Occipital lobe (tissue), 2 donors: ENCODE data around the gene ANKRD33. TPM values are rescaled to one million over a fixed set of nuclear protein-coding genes. Genes with fewer than 3 reads are reported as not detected.

Experiments used
- DNase-seq: peaks from one replicate; lab custom pipeline; 2025; lab: John Stamatoyannopoulos, UW
- total RNA-seq: library from RNA; depleted of rRNA; stranded (reverse); fragments of >200 nt; gene quantifications from one replicate; pipeline ENCODE4 v1.2.3, GENCODE V29; 2014

The ANKRD33 gene
- total RNA-seq, 1 donor from 2014 or later: not detected

DNA sequence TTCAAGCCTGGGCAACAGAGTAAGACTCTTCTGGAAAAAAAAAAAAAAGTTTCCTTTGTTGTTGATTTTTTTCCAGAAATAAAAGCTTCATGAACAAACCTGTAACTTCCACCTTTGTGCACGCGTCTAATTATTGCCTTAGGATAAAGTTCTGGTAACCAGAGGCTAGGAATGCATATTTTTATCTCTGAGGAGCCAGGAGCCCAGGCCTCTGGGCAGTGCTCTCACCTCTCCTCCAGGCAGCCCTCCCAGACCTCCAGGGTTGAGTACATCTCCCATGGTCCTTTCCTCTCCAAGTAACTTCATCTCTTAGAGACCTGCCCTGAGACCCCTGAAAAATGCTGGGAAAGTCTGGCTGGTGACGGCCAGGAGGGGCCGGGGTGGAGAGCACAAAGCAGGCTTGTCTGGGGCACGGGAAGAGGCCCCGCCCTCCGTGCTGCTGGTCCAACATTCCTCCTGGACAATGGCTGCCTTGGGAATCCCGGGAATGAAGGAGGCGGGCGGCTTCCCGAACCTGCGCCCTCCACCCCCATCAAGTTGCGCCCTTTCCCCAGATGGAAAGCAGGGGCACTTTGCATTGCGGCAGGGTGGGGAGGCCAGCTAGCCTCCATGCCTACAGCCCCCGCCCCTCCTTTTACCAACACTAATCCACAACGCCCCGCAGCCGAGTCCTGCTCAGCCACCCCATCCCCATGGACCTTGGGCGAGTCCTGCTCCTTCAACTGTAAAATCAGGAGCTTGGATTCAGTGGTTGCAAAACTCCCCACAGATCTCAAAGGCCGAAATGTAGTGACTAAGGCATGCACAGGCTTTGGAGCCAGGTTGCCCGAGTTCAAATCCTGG is 32.1 kb upstream of the ANKRD33 start:
- DNase-seq: no peak

DNA sequence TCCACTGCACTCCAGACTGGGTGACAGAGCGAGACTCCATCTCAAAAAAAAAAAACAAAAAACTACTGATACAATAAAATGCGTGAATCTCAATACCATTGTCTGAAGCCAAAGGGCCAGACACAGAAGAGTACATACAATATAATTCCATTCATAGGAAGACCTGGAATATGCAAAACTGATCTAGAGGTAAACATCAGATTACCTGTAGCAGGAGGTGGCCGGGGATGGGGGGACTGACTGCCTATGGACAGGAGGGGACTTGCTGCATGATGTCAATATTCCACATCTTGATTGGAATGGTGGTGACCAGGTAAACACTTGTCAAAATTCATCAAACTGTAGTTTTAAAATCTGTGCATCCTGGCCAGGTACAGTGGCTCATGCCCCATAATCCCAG is 26.9 kb upstream of the ANKRD33 start:
- no peak for DNase-seq

DNA sequence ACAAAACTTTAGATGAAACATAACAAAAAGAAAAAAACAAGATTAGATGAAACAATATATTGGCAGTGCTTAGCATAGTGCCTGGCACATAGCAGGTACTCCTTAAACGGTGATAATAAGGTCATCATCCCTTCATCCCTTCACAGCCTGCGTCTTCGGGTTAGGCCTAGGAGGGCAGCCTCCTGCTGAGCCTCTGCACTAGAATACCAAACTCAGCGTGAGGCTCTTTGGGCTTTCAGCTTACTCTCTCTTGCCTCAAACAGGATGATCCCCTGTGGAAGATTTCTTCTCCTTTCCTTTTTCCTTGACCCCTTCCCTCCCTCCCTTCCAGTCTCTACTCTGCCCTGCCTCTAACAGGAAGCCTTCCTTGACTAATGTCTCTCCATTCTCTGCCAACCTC is 25.0 kb upstream of the ANKRD33 start:
- no peak for DNase-seq

DNA sequence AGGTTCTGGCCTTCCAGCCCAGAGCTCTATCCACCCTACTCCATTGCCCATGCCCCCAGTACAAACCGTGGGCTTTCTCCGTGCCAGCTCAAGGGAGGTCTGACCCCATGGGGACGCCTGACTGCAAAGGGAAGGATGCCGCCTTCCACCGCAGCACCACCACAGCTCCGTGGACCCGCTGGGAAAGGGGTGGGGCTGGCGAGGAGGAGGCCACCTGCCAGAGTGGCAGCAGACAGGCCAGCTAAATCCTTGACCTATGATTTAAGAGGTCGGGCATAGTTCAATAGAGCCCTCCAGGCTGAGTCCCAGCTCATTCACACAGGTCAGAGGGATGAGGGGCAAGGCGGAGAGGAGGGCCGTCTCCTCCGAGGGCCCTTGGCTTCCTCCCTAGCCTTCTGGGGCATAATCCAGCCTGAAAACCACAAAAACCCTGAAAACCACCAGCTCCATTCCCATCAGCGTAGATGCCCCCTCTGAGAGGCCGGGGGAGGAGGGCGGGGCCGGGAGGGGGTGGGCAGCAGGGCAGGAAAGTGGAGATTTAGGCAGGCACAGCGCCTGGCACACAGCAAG is 24.5 kb upstream of the ANKRD33 start:
- DNase-seq: no peak

DNA sequence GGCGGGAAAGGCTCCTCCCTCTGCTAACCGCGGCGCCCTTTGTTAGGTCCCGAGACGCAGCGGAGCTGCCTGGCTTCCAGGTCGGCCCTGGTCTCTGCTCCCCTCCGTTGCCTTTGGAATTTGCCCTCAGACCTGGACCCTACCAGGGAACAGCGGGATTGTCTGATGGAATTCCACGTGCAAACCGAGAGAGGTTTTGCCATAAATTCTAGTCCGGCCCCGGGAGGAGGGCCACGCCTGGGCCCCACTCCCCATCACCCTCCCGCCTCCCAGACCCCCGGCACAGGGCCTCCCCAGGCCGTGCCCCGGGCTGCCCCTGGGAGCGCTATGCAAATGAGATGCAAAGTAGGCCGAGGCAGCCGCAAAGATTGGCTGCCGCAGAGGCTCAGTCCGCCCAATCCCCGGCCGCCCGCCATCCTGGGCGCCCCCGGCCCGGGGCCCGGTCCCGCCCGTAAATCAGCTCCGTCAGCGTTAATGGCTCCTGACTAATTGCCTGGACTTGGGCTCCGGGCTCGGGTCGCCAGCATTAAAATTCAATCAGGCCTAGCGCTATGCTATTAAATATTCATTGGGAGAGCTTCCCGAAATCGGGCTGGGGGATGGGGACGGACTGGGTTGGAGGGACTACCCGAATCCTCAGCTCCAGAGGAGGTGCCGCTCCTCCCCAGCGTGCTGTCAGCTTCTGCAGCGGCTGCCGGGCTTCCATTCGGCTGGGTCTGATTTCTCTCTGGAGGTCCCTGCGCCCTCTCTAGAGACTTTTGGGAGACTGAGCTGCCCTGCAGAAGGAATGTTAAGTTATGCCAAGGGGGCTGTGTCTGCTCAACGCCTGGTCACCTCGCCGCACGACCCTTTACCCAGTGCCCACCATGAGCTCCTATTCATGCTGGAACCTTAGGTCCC is 23.7 kb upstream of the ANKRD33 start:
- DNase-seq: peak; percentile 30

DNA sequence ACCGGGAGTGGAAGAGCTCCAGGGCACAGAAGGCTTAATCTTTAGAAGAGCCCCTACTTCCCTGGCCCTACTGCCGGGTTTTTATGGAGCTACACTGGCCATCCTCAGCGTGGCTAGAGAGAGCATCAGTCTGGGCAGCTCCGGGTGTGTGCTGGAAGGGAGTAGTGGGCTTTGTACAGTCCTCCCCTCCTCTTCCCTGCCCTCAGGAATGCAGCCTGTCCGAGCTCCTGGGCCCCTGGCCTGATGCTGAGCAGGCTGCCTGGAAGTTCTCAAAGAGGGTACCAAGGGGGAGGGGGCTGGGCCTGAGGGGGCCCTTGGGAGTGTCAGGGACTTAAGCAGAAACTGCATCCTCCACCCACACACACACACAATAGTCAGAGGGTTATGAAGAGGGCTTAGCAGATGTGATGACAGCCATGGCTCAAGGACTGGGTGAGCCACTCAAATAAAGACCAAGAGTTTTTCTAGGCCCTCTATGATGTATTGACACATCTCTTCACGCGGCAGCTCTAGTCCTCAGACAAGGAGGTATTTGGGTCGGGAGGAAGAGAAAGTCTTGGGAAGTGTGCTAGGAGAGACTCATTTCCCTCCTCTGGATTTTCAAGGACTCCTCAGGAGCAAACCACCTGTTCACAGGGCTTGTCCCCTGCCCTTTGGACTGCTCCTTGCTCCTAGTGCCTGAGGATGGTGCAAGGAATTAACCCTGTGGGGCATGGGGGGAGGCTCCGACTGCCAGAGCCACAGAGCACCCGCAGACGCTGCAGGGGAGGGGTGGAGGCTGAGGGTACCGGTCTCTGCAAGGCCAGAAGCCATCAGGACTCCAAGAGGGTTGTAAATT is 22.9 kb upstream of the ANKRD33 start:
- no peak for DNase-seq

DNA sequence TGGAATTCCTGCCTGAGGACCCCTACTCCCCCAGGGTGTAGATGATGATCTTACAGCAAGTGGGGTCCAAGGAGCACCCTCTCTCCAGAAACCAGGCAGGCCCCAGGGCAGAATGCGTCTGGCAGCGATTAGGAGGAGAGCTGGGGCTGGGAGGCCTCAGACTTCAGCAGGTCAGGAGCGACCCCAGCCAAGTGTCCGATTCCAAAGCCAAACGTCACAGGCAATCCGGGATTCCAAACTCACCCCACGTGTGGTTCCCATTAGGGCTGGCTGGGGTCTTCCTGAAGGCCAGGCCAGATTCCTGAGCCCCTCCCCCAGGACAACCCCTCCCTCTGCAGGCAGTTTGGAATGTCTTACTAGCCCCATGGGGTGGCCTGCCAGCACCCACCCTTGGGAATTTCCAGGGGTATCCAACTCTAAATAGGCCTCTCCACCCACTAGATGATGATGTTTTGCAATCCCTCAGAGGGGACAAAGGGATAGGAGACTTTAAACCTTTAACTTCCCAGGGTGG is 22.1 kb upstream of the ANKRD33 start:
- DNase-seq: no peak

DNA sequence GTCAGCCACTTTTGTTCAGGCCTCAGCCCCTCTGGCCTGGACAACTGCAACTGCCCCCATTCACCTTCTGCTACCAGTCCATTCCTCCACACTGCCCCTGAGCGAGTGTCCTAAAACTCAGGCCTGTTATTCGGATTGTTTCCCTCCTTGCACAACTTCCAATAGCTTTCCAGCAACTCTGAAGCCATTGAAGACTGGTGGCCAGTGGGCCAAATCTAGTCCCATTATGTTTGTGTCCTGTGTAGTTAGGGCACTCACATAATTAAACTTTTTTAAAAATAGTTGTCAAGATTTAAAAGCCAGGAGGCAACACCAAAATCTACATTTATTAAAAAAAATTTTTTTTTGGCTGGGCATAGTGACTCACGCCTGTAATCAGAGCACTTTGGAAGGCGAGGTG is 21.6 kb upstream of the ANKRD33 start:
- DNase-seq: no peak

DNA sequence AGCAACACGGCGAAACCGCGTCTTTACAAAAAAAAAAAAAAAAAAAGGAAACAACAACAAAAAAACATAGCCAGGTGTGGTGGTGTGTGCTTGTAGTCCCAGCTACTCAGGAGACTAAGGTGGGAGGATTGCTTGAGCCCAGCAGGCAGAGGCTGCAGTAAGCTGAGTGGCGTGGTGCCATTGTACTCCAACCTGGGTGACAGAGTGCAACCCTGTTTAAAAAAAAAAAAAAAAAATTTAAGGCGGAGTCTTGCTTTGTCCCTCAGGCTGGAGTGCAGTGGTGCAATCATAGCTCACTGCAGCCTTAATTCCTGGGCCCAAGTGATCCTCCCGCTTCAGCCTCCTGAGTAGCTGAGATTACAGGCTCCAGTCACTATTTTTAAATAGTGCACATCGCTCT is 21.1 kb upstream of the ANKRD33 start:
- no peak for DNase-seq

DNA sequence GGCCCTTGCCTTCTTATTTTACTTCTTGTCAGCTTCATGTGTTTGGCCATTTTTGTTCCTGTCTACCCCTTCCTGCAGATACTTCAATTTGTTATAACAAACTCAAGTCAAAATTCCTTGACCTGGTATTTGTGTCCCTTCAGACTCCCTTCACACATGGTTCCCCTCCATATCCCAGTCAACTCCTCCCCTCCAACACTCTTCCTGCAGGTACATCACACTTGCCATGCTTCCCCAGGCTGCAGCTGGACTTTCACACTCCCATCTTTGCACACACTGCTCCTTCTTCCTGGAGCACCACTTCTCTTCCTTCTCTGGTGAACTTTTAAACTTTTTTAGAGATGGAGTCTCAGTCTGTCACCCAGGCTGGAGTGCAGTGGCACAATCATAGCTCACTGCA is 20.5 kb upstream of the ANKRD33 start:
- no peak for DNase-seq

DNA sequence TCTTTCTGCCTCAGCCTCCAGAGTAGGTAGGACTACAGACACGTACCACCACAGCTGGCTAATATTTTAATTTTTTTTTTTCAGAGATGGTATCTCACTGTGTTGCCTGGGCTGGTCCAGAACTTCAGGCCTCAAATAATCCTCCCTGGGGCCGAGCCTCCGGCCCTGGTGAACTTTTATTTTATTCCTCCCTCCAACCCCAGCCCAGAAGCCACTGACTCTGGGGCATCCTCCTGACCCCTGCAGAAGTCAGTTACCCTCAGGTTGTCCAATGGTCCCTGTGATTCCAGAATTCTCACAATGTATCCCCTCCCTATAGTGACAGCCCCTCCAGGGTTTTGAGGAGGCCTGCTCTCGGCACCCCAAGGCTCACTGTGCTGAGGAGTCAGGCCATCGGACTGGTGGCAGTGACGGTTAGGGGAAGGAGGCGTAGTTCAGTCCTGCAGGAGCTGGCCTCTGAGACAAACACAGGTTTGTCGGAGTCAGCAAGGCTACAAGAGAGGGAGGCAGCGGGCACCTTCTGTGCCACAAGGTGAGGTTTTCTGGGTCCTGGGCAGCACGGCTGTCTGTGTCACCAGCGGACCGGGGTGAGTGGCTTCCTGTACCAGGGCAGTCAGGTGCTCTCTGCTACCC is 20.0 kb upstream of the ANKRD33 start:
- no peak for DNase-seq

DNA sequence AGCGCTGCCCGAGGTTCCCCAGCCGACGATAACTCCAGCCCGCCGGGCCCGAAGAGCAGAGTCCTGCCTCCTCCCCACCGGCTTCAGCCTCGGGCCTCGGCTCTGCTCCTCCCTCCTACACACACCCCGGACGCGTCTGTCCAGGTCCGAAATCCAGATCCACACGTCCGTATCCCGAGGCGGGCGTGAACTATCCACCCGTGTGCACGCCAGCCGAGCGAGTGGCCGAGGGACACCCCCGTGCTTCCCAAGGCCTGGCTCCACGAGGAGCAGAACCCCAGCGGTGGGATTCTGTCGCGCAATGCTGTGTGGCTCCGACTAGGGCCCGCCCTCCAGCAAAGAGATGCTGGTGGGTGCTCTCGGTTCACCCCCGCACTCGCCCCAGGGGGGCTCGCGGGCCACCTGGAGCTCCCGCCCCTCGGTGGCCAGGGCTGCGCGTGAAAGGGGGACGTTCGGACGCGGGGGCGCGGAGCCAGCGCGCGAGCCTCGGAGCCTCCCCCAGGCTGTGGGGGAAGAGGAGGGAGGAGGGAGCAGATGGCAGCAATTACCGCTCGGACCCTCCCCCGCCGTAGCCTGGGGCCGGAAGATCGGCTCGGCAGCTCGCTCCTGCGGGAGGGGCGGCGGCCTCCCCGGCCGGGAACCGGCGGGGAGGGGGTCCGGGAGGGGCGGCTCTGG is 18.9 kb upstream of the ANKRD33 start:
- DNase-seq: no peak

DNA sequence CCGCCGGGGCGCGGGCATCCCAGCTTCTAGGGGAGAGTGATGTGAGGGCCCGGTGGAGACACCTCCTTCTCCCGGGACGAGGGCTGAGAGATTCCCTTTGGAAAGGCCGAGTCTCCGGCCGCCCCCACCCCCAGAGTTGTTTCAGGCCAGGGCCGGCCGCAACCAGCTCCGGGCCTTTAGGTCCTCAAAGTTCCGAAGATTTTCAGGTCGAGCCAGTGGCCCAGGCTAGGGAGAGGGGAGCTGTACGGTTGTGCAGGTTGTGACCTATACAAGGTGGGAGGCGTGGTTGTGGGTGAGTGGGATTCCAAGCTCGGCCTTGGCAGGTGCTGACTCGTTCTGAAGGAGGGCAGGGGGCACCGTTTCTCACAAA is 18.4 kb upstream of the ANKRD33 start:
- DNase-seq: no peak

DNA sequence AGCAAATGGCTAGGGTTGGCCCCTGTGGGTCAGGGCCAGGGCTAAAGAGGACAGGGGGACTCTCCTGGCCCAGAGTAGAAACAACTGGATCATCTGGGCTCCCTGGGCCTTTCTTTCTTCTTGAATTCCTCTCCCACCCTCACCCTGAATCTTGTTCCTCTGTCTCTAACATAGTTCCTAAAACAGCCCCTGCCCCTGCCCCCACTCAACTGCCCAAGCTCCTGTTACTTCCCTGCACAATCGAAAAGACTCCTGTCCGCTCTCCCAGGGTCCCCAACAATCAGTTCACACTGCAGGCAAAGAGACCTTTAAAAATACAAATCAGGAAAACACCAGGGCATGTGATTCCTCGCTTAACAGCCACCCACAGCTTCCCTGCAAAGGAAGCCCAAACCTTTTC is 18.0 kb upstream of the ANKRD33 start:
- no peak for DNase-seq

DNA sequence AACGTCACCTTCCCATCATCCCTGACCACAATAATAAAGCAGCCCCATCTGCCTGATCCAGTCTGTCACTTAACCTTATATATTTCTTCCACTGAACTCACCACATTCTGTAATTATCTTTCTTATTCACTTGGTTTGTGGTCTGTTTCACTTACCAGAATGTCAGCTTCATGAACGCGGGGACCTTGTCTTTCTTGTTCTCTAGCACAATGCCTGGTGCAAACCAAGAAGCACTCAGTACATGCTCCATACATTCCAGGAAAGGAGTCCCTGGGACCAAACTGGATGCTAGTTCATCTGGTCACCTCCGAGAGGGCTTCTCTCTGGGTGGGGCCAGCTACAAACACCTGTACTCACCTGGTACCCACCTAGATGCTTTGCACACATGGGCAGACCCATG is 17.4 kb upstream of the ANKRD33 start:
- DNase-seq: no peak

DNA sequence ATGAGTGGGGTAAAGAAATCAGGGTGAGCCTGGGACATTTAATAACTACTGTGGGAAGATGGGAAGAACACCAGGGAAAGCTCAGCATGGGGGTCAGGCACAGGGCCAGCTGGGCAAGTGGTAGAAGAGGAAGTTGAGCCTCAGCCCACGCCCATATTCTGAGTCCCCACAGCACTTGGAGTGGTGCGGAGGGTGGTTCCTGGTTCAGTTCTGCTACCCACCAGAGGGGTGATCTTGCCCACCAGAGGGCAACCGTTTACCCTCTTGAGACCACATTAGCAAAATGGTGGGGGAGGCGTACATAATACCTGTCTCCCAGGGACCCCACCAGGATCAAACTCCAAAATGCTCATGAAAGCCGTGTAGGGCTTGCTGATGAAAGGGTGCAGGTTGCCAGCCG is 16.8 kb upstream of the ANKRD33 start:
- no peak for DNase-seq

DNA sequence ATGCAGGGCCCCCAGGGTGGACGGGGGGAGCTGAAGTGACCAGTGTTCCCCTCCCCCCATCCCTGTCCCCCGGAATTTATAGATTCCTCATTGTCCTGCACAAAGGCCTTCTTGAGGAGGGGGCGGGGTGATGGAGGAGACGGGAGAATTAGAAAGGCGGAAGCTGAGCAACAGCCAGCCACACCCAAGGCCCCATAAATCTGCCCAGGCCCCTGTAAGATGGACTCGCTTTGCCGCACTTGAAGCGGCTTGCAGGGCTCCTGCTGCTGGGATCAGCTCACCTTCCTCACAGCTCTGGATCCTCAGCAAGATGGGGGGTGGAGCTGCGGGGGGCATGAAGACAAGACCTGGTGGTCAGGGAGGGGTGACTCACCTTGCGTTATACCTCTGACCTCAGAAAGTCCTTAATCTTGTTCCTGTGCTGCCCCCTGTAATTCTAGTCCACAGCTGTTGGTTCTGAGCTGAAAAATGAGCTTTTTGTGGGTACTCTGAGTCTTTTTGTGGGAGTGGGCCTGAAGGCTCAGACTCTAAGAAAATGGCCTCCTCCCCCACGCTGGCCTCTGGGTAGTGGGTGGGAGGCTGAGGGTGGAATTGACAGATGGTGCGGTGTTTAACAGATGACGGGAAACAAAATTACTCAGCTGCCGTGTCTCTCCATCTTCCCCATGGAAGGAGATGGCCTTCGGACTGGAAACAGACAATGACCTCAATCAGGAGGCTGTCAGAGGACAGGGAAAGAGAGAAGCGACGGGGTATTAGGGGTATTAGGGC is 15.8 kb upstream of the ANKRD33 start:
- DNase-seq: no peak

DNA sequence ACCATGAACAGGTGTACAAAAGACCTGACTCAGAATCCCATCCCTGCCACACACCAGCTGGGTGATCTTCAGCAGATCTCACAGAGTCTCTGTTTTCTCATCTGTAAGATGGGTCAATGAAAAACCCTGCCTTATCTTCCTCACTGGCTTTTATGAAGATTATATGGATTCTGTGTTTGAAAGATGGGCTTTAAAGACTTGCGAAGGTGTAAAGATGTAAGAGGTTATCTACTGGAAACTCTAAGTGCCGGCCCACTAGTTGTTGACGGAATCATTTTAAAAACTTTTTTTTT is 15.3 kb upstream of the ANKRD33 start:
- DNase-seq: no peak

DNA sequence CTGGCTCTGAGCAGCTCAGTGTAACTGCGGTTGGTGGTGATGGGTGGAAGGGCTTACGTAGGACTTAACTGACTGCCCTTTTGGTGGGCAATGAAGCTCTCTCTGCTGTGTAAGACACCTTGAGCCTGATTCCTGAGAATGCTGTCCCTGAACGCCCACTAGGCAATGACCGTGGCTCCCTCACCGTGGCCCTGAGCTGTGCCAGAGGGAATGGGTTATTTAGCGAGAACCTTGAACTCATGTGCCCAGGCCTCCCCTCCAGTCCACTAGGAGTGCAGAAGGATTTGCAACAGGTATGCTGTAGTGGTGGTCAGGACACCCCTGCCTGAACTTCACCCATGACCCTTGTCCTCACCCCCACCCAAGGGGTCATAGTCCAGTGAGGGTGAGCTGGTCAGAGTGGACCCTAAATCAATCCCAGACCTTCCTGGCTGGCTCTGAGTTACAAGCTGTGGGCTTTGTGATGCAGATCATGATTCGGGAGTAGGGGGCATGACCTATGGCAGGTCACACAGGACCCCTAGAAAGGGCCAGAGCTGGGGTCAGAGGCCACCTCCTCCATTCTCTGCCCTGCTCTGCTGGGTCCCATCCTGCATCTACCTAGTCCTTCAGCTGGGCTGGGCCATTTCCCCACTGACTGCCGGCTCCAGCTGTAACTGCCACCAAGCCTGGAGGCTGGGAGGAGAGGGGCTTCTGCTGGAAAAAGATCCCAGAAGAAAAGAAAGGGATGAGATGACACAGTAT is 14.5 kb upstream of the ANKRD33 start:
- no peak for DNase-seq
